Right cardiac atrium (tissue), 5 donors: ENCODE measurements around the gene OCIAD2. TPM values are rescaled to one million over a fixed set of nuclear protein-coding genes. Genes with fewer than 3 reads are reported as not detected.
"Not testable (repeated sequence)": the region's sequence is repeated elsewhere in the genome, so short reads cannot be mapped to it uniquely, and the experiment has no call there.

ENCODE experiments used
- ATAC-seq, 2 donors: fragments of 200-7000 bp; cut with Tn5 transposase; one replicate each; pipeline versions ENCODE4 v1.8.0 to v1.9.1; 2020; ENCODE audit warnings: moderate library complexity in 2 of 2, mild to moderate bottlenecking in 1 of 2
- DNase-seq, 3 donors: peaks; one replicate each; pipeline ENCODE4 v3.0.0-alpha.2; 2020
- H3K27ac ChIP-seq: one replicate; pipeline ENCODE4 v1.5.1; 2013; ENCODE audit warnings: mild to moderate bottlenecking, low read length, control low read depth, moderate library complexity
- H3K27me3 ChIP-seq: one replicate; pipeline ENCODE4 v1.6.1; 2013; ENCODE audit not compliant: control insufficient read depth, insufficient read depth
- H3K4me1 ChIP-seq: one replicate; pipeline ENCODE4 v1.6.1; 2013; ENCODE audit warnings: low read length; ENCODE audit not compliant: control insufficient read depth, insufficient read depth
- H3K4me3 ChIP-seq: one replicate; pipeline ENCODE4 v1.5.1; 2013; ENCODE audit warnings: low read length, control low read depth
- H3K9me3 ChIP-seq: one replicate; pipeline ENCODE4 v1.6.1; 2013; ENCODE audit warnings: low read length; ENCODE audit not compliant: control insufficient read depth
- WGBS: extraction: QIAGEN DNeasy Blood & Tissue Kit; methylation state at CpG from one replicate; pipeline ENCODE4 v1.1.7; 2013; 5-methylcytosine and 5-hydroxymethylcytosine counted together
- intact Hi-C, 4 donors: fragments of 100-400 bp; cut with DNase I; formaldehyde crosslinking; loops; one replicate each; pipeline versions ENCODE4 v1.11.0 to v1.14.0; 2022 to 2023
- polyA plus RNA-seq: library from polyadenylated mRNA; stranded (reverse); fragments of 200-250 nt; gene quantifications from one replicate; pipeline ENCODE4 v1.2.3, GENCODE V29; 2013
- total RNA-seq, 4 donors: library from RNA; stranded (reverse); fragmentation: NEBNext Ultra II Directional; extraction: Animal tissue kit (Norgen Biotek cat#: 25700); gene quantifications; one replicate each; pipeline ENCODE4 v1.2.1, GENCODE V29; 2021
- donor health status: healthy with polysubstance abuse.
- donor health status: DM: no; HTN: yes; CAD: no.
- donor health status: DM: no; HTN: no; CAD: no.
- donor health status: DM: no; HTN: yes; CAD: no; lungs with severe emphysema.
- donor health status: DM: yes; HTN: yes; CAD: no.

Gene OCIAD2
- total and polyA plus RNA-seq, 5 donors, result 12.5 to 21.4 (median 15.8) TPM

DNA sequence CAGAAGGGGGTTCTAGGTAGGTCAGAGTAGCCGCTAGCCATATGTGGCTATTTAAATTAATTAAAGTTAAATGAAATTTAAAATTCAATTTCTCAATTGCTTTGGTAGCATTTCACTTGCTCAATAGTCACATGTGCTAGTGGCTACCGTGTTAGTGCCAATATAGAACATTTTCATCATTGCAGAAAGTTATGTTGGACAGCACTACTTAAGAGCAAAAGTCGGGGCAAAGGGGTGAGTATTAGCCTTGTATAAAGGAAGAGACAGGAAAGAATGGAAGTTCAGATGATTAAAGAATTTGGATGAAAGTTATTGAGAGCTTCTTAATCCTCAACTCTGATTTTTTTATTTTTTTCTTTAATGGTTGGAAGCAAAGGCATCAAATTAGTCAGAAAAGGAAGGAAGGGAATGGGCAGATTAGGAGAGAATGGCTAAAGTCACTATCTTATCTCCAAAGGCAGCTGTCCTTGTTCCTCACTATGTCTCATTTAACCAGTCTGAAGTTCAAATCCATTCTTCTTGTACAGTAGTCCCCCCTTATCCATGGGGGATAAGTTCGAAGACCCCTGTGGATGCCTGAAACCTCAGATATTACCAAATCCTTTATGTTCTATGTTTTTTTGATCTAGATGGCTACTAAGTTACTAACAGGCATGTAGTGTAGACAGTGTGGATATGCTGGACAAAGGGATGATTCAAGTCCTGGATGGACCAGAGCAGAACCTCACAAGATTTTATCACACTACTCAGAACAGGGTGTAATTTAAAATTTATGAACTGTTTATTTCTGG, 52.8 kb downstream of the OCIAD2 start:
- no peak overlapping the region for H3K4me3 ChIP-seq
- intact Hi-C loops, result no loop called here
- ATAC-seq (no peak), DNase-seq (no peak)
- H3K4me1 ChIP-seq, result no peaks in the 10 kb centered on the region
- 87% methylated on average over 4 of the region's 4 CpGs for WGBS
- H3K27me3 ChIP-seq, result no peaks in the 10 kb centered on the region
- H3K9me3 ChIP-seq, result no peaks in the 10 kb centered on the region
- H3K27ac ChIP-seq, result no peak overlapping the region

DNA sequence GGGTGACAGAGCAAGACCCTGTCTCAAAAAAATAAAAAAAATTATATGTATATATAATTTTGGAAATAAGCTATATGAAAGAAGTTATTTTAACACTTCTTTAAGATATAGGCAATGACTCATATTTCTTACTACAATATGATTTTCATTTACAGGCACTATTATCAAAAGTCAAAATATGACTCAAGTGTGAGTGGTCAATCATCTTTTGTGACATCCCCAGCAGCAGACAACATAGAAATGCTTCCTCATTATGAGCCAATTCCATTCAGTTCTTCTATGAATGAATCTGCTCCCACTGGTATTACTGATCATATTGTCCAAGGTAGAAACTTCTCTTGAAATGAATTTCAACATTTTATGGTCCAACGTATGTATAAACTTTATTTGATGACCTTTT, 54.9 kb downstream of the OCIAD2 start:
- Histone ChIP-seq H3K27me3 (no peaks in the 10 kb centered on the region), H3K9me3 (no peaks in the 10 kb centered on the region), H3K27ac (no peak overlapping the region), H3K4me1 (no peaks in the 10 kb centered on the region), H3K4me3 (no peak overlapping the region)
- ATAC-seq, result no peak
- WGBS, result 86% methylated on average over 1 of the region's 1 CpG
- intact Hi-C loops, result no loop called here
- DNase-seq, result no peak

DNA sequence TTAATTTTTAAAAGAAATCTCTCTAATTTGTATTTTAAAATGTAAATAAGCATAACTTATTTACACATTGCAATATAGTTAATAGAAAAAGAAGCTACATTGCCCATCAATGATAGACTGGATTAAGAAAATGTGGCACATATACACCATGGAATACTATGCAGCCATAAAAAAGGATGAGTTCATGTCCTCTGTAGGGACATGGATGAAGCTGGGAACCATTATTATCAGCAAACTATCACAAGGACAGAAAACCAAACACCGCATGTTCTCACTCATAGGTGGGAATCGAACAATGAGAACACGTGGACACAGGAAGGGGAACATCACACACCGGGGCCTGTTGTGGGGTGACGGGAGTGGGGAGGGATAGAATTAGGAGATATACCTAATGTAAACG, 57.8 kb downstream of the OCIAD2 start:
- intact Hi-C loops, H3K27me3 ChIP-seq, ATAC-seq, H3K27ac ChIP-seq, H3K4me3 ChIP-seq, DNase-seq, H3K4me1 ChIP-seq, H3K9me3 ChIP-seq: not testable (repeated sequence)
- 98% methylated on average over 6 of the region's 6 CpGs for WGBS

GRCh38 chr4:48844843-48845242, 61.7 kb downstream of the OCIAD2 start:
- WGBS, result 79% methylated on average over 2 of the region's 2 CpGs
- no peak for DNase-seq
- Histone ChIP-seq H3K4me1 (no peaks in the 10 kb centered on the region), H3K27me3 (no peaks in the 10 kb centered on the region), H3K27ac (no peak overlapping the region), H3K9me3 (no peaks in the 10 kb centered on the region), H3K4me3 (no peak overlapping the region)
- intact Hi-C loops, result no loop called here
- no peak for ATAC-seq

- Histone ChIP-seq H3K4me1 (no peaks in the 10 kb centered on the region), H3K4me3 (no peak overlapping the region), H3K27ac (no peak overlapping the region), H3K27me3 (no peaks in the 10 kb centered on the region), H3K9me3 (no peaks in the 10 kb centered on the region)
- WGBS, result 87% methylated on average over 9 of the region's 9 CpGs
- no peak for DNase-seq
- intact Hi-C loops, result no loop called here
- ATAC-seq, result no peak
These were observed 65.3 kb downstream of the OCIAD2 start for GRCh38 chr4:48841045-48841827.

DNA sequence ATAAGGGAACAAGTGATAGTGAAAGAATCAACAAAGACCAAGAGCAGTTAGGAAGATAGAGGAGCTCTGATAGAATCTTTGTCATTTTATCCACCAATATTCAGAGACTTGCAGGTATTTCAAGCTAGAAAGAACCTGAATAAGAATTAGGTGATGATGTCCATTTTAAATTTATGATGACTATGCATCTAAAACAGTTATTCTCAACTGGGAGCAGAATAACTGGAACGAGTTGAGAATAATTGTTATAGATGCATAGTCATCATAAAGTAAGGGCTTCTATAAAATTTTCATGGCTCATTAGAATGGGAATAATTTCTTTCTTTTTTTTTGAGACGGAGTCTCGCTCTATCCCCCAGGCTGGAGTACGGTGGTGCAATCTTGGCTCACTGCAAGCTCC, 69.9 kb downstream of the OCIAD2 start:
- no peaks in the 10 kb centered on the region for H3K27me3 ChIP-seq
- ATAC-seq (no peak), DNase-seq (no peak)
- no peaks in the 10 kb centered on the region for H3K4me1 ChIP-seq
- H3K27ac ChIP-seq, result no peak overlapping the region
- WGBS, result 93% methylated on average over 4 of the region's 4 CpGs
- intact Hi-C loops, result loop anchor here in 3 of 4 donors (10.0 kb wide), 1 partner anchor 262 kb away; no protein-coding TSS in a partner anchor
- H3K9me3 ChIP-seq, result no peaks in the 10 kb centered on the region
- no peak overlapping the region for H3K4me3 ChIP-seq

Other genes with a start within 250 kb of the OCIAD2 start
- gene FRYL, start 126.5 kb downstream of the OCIAD2 start, total RNA-seq, result 10 to 100 TPM; 40.3 to 50.7 (median 43.9) TPM
- 13.5 TPM for gene FRYL, start 126.5 kb downstream of the OCIAD2 start, polyA plus RNA-seq
- gene OCIAD1, start 75.7 kb downstream of the OCIAD2 start, total RNA-seq, result 100 to 1,000 TPM; 150 to 155 (median 151) TPM
- 193 TPM for gene OCIAD1, start 75.7 kb downstream of the OCIAD2 start, polyA plus RNA-seq
- gene CWH43, start 79.5 kb upstream of the OCIAD2 start, total RNA-seq, result not detected
- gene CWH43, start 79.5 kb upstream of the OCIAD2 start, polyA plus RNA-seq, result not detected